NCI-H2227 treated with DMSO at 0.1 percent for 48 hours (cell line): ENCODE data around the gene FGD5.
"Not testable (repeated sequence)": the region's sequence is repeated elsewhere in the genome, so short reads cannot be mapped to it uniquely, and the experiment has no call there.

Source experiments
- DNase-seq: peaks from one replicate; lab custom pipeline; 2025; lab: John Stamatoyannopoulos, UW

Gene FGD5

DNA sequence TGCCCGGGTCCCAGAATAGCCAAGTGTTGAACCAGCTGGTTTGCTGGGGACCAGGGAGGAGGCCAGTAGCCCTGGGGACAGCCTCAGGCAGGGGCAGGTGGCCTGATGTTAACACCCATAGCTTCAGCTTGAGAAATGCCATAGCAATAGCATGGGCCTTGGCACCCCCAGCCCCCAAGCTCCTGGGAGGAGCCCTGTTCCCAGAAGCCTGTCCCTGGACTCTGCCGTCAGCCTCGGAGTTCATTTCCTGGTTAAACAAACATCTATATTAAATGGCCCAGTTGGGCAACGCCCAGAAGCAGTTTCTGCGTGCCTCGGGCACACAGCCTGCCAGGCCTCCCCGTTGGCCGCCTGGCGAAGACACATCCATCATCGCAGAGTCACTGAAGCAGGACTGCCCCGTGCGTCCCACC, 58.2 kb downstream of the FGD5 start:
- no peak for DNase-seq

DNA sequence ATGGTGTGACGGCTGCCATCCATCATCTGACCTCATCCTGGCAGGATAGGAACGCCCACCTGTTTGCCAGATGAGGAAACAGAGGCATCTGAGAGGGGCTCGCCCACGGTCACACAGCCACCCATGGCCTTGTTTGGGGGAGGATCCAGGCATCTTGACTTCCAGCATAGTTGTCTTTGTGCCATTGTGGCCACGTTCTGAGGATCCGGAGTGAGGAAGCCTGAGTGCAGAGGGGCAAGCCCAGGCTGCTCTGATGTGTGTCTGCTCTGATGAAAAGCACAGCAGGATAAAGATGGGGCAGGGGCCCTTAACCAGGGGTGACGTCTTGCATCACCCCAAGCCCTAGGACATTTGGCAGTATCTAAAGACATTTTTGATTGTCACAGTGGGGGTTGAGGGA, 58.7 kb downstream of the FGD5 start:
- no peak for DNase-seq

DNA sequence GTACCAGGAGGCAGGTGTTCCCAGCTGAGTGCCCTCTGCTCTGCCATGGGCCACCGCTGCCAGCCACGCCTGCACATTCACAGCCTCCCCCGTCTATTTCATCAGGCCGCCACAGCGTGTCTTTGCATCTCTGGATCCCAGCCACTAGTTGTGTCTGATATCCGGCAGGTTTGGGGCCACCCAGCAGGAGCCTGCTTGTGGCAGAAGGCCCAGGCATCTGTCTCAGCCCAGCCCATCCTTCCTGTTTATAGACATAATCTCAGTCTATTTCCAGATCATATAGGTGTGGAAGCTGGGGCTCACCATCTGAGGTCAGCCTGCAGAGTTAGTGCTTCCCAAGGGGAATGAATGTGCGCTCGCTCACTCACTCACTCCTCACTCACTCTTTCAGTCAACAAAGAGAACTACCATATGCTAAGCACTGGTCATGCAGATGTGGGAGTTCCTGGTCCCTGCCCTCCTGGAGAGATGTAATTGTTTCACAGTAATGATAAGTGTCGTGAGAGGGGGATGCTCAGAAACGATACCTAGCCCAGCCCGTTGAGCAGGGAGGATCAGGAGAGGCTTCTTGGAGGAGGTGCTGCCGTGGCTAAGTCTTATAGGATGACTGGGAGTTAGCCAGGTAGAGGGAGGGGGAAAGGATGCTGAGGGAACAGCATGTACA, 60.6 kb downstream of the FGD5 start:
- no peak for DNase-seq

DNA sequence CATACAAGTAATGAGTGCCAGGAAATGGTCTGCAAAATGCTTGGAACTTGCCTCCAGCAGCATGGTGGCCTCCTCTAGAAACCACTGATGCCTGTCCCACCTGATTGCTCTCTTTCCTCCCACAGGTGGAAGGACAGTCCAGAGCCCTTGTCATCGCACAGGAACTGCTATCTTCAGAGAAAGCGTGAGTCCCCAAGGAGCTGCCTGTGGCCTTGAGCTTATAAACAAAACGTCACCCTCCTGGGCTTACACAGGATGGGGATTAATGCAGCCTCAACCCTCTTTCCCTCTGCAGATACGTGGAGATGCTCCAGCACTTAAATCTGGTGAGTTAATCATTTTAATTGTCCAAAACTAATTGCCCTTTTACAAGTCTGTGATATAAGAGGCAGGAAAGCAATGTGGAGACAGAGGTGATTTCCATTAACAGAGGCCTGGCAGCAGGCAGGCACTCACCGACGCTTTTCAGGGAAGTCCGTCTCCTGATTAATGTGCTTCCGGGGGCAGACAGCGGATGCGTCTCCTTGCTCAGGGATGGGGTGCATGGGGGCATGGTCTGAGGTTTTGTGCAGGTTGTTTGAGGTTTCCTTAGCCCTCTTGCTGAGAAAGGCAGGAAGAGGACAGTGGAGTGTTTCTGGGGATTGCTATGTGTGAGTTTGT, 61.8 kb downstream of the FGD5 start:
- no peak for DNase-seq

DNA sequence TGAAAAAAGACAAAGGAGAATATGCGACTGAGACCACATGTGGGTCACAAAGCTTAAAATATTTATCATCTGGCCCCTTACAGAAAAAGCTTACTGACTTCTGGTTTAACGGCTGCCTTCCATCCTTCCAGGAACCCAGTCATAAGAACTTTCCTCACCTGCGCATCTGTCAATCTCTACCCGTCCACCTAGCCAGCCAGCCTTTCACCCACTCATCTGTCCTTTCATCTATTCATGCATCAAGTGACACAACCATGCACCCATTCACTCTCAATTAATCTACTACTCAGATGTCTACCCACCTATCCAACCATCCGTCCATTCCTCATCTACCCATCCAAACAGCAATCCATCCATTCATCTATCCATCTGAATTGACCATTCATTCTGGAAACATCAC, 64.5 kb downstream of the FGD5 start:
- no peak for DNase-seq

DNA sequence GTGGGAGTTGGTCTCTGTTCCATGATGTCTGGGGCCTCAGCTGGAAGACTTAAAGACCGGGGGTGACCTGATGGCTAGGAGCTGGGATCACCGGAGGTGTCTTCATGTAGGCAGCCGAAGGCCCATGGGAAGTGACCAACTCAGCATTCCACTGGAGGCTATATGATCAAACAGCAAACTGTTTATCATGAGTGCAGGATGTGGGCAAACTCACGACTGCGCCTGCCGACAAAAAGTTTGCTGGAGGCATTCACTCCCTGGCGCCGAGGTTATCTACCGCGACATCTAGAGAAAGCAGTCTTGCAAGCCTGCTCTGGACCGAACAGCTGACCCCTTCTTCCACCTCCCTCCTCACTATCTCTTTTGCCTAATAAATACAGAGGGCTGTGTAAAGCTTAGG, 65.9 kb downstream of the FGD5 start:
- DNase-seq, result no peak

DNA sequence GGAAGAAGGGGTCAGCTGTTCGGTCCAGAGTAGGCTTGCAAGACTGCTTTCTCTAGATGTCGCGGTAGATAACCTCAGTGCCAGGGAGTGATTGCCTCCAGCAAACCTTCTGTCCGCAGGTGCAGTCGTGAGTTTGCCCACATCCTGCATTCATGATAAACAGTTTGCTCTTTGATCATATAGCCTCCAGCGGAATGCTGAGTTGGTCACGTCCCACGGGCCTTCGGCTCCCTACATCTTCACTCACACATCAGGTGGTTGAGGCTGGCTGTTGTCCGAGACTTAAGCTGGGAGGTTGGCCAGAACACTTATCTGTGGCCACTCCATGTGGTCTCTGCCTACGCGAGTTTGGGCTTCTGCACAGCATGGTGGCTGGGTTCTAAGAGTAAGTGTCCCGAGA, 66.5 kb downstream of the FGD5 start:
- DNase-seq, result no peak

DNA sequence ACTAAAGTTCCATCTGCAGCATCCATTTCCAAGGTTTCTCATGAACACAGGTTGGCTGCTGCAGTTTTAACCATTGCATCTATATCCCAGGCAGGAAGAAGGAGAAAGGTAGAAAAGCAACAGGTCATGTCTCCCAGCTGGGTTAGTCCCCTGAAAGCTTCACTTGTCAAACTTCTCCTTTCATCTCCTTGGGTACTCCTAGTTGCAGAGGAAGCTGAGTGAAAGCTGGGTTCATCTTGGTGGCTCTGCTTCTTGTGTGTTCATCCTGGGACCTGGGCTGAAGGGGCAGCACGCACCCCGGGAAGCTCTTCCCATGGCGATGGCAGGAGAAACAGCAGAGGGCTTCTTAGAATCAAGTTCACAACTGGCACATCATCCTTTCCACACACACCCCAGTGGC, 67.3 kb downstream of the FGD5 start:
- DNase-seq, result no peak

DNA sequence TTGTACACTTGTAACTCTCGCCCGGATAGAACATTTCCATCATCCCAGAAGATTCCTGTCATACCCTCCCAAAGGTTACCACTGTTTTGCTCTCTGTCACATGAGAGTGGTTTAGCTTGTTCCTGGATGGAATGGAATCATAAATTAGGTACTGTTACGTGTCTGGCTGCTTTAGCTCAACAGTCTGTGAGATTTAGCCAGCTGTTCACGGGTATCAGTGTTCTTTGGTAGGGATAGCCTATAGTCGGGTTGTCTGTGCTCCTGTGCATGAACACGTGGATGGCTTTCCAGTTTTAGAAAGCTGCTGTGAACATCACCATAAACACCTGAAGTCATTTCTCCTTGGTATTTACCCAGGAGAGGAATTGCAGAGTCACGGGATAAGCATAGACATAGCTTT, 70.4 kb downstream of the FGD5 start:
- DNase-seq, result no peak

DNA sequence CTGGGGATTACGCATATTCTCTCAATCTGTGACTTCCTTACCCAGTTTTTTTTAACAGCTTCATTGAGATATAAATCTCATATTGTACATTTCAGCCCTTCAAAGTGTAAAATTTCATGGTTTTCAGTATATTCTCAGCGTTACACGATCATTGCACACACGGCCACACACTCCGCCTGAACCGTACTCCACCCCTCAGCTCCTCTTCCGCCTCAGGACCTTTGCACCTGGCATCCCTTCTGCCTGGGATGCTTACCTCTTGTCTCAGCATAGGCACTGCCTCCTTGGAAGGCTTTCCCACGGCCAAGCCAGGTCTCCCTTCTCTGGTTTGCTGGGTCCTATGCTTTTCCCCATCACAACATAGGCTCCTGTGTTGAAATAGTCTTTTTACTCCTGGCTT, 71.2 kb downstream of the FGD5 start:
- DNase-seq, result no peak

DNA sequence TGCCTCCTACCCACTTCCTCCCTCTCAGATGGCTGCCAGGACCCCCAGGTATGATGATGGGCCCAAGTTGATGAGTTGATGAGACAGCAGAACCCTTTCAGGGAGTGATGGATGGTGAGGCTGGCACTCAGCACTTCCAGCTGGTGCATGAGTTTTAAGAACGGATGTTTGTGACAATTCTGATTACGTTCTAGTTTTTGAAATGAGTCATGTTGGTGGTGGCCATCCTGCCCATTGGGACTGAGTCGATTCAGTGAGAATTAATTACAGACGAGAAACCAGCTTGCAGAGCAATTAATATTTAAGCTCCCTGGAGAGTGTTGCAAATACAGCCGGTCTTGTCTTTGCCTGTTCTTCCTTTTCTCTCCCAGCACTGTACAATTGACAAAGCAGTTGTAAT, 71.7 kb downstream of the FGD5 start:
- DNase-seq, result no peak

DNA sequence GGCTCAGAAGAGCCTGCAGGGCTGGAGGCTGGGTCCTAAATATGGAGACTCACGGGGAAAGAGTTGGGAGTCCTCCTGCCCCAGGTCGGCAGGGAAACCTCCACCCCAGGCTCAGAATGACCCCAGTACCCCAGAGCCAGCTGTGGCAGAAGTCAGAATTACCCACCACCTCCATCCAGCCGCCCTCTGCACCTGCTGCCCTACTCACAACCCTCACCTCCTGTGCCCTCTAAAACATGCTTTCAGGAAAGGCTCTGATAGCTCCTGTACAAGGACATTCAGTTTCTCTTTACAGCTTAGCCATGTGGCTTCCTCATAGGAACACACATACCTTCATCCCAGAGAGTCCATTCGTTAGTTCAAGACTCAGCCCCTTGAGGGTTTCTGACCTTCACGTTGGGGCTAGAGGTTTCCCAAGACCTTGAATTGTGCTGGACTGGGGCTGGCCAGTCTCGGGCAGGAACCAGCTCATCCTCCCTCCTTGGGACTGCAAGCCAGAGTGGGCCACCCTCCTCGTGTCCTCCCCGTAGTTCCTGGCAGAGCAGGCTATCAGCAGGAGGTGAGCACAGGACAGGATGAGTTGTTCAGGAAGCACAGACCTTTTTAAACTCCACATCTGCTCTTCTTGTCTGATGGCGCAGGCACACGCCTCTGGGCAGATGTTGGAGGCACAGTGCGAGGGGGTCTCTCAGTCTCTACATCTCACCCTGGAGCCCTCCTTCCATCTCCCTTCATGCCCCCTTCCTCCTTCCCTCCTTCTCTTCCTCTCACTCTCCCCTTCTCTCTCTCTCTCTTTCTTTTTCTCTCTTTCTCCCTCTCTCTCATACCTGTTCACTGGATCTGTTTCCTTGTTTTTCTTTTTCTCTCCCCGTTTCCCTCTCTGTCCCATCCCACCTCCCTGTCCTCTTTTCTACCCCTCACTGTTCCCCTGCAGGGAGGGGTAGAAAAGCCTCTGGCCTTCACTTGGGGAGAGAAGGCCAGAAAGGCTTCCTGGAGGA, 72.7 kb downstream of the FGD5 start:
- no peak for DNase-seq

DNA sequence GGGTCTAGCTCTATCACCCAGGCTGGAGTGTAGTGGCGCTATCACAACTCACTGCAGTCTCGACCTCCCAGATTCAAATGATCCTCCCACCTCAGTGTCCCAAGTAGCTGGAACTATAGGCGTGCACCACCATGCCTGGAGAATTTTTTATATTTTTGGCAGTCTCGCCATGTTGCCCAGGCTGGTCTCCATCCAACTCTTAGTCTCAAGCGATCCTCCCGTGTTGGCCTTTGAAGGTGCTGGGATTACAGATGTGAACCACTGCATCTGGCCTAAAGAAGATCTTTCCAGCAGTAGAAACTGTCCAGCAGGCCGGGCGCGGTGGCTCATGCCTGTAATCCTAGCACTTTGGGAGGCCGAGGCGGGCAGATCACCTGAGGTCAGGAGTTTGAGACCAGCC, 73.5 kb downstream of the FGD5 start:
- DNase-seq, result no peak

DNA sequence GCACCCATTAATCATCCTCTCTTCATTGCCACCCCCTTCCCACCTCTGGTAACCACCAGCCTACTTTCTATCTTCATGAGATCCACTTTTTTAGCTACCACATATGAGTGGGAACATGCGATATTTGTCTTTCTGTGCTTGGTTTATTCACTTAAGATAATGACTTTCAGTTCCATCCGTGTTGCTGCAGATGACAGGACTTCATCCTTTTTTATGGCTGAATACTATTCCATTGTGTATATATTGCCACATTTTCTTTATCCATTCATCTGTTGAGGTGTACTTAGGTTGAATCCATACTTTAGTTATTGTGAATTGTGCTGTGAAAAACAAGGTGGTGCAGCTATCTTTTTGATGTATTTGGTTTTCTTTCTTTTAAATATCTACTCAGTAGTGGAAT, 75.3 kb downstream of the FGD5 start:
- DNase-seq, result no peak

DNA sequence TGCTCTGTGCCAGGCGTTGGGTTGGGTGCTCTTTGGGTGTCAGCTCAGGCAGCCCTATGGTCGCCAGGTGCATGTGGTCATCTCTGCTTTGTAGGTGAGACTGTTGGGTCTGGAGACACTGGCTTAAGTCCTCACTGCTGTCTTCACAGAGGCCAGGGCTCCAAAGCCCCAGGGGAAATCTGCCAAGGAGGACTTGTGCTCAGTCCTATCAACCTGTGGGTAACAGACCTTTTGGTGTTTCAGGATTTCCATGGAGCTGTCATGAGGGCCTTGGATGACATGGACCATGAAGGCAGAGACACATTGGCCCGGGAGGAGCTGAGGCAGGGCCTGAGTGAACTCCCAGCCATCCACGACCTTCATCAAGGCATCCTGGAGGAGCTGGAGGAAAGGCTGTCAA, 78.5 kb downstream of the FGD5 start:
- DNase-seq, result no peak

DNA sequence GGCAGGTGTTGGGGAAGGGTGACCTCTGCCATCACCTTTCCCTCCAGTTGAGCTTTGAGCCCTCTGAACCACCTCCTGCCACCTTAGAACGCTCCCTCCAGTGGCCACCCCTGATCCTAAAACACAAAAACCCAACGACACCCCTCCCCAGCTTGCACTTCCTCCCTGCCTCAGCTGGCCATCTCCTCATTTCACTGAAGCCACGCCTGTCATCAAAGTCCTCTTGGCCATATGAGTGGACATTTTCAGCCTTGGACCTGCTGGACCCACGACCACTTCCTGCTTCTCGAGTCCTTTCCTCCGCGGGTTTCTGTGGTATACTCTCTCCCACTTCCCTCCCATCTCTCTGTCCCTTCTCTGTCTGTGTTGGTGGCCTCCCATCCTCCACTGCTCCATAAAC, 80.2 kb downstream of the FGD5 start:
- no peak for DNase-seq

DNA sequence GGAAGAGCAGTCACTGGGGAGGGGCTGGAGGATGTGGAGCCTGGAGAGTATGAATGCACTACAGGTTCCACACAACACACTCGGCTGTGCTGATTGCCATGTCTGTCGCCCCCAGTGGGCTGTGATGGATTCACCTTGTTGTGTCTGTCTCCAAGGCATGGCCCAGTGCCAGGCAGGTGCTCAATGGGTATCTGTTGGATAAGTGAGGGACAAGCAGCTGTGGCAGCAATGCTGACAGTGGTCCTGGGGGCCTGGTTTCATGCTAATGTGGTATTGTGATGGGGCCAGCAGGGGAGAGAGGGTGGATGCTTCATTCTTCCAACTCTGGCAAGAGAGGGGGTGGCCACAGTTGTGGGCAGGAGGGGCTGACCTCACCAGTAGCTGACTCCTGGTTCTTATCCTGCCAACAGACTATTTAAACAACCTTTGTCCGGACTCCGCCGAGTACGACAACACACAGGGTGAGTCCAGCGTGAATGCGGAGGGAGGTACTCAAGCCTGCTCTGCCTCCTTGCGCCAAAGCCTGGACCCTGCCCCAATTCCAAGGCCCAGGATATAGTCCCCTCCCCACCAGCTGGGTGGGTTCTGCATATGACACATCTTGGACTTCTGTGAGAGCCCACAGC, 81.3 kb downstream of the FGD5 start:
- DNase-seq, result no peak

DNA sequence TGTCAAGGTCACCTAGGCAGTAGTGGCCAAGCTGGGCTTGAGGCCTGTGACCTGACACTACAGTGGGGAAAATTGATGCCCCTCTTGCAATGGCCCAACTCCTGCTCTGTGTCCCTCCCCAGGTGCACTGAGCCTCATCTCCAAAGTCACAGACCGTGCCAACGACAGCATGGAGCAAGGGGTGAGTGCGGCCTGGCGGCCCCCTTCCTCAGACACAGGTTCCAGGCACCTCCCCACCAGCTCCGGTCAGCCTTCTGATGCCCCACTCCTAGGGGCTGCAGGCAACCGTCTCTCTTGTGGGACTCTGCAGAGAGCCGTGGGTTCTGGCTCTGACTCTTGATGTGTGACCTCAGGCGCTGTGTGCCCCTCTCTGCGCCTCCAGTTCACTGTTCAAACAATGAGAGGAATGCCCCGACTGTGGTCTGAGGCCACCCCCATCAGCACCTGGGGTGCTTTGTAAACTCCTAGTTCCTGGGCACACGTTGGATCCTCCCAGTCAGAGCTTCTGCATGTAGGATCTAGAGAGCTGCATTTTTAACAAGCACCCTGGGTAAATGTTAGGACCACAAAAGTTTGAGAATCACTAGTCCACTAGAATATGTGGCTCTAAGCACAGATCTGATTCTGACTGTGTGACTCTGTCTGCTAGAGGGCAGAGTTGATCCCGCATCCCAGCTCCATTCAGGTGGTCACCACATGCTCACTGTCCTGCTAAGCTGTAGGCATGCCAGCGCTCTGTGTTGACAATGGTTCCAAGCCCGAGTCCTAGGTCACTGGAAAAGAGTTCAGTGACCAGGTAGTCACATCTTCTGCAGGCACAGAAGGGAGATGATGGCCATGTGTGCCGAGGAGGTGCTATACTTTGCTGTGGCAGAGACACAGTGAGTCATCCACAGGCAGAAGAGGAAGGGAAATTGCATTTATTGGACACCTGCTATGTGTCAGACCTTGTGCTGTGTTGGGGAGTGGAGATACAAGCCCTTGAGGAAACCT, 82.4 kb downstream of the FGD5 start:
- DNase-seq, result no peak

DNA sequence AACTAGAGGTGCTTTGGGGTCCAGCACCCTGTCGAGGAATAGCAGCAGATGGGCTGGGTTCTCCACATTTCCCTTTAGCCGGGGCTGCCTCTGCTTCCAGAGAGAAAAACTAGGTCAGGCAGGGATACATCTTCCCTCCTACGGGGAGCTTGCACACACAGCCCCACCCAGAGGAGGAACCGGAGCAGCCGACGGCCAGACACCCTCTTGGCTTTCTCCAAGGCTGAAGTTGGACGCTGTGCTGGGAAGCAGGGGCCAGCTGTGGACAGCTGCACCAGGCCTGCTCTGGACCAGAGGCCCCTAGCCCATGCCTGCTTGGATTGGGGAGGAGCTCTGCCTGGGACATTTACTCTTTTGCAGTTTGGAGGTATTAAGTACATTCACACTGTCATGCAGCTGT, 84.0 kb downstream of the FGD5 start:
- no peak for DNase-seq

DNA sequence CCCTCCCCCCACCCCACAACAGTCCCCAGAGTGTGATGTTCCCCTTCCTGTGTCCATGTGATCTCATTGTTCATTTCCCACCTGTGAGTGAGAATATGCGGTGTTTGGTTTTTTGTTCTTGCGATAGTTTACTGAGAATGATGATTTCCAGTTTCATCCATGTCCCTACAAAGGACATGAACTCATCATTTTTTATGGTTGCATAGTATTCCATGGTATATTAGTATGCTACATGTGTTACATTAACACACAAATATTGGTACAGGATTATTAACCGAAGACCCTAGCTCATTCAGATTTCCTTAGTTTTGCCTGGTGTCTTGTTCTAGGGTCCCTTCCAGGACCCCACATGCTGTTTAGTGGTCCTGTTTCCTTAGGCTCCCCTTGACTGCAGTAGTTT, 84.7 kb downstream of the FGD5 start:
- not testable (repeated sequence) for DNase-seq

DNA sequence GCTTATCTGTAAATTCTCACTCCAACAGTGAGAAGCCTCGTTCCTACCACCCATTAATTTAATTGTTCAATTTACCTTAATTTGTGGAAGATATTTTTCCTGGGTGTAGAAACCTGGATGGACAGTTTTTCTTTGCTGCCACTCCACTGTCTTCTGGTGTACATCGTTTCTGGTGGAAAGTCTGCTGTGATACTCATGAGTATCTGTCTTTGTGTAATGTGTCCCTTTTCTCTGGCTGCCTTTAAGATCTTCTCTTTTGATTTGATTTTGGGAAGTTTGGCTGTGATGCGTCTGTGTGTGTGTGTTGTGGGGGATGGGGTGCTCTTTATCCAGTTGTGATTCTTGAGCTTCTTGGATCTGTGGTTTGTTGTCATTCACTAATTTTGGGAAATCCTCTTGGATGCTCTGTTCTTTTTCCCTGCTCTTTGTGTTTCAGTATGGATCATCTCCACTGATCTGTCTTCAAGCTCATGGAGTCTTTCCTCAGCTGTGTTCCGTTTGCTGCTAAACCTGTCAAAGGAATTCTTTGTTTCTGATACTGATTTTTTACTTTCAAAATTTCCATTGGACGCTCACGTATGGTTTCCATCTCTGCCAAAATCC, 86.4 kb downstream of the FGD5 start:
- DNase-seq, result no peak
